Upper lobe of left lung (tissue), 6 donors: ENCODE measurements around the gene PIK3R2. TPM values are rescaled to one million over a fixed set of nuclear protein-coding genes. Genes with fewer than 3 reads are reported as not detected.

Source experiments
- ATAC-seq, 2 donors: fragments of 200-7000 bp; cut with Tn5 transposase; one replicate each; pipeline ENCODE4 v1.9.1; 2022; ENCODE audit warnings: mild to moderate bottlenecking in 2 of 2, moderate library complexity in 2 of 2; ENCODE audit not compliant: low FRiP score in 2 of 2
- DNase-seq, 2 donors: peaks; one replicate each; pipeline ENCODE4 v3.0.0-alpha.2; 2019 to 2020
- H3K27ac ChIP-seq, 4 donors: fragments of 200-600 bp; sonication (generic); one replicate each; pipeline ENCODE4 v1.5.1; 2016 to 2019
- H3K27me3 ChIP-seq, 4 donors: fragments of 200-600 bp; sonication (generic); one replicate each; pipeline ENCODE4 v1.5.1; 2017 to 2019
- H3K36me3 ChIP-seq, 4 donors: fragments of 200-600 bp; sonication (generic); one replicate each; pipeline ENCODE4 v1.5.1; 2016 to 2019
- H3K4me1 ChIP-seq, 4 donors: fragments of 200-600 bp; sonication (generic); one replicate each; pipeline ENCODE4 v1.5.1; 2018 to 2019
- H3K4me3 ChIP-seq, 4 donors: fragments of 200-600 bp; sonication (generic); one replicate each; pipeline ENCODE4 v1.5.1; 2017 to 2019; ENCODE audit warnings: mild to moderate bottlenecking in 2 of 4, moderate library complexity in 1 of 4
- H3K9me3 ChIP-seq, 4 donors: fragments of 200-600 bp; sonication (generic); one replicate each; pipeline ENCODE4 v1.5.1; 2018 to 2019
- CTCF ChIP-seq, 6 experiments: fragments of 450-650 bp in 4 of 6; fragments of 200-600 bp in 2 of 6; sonication (generic) in 2 of 6; IDR thresholded peaks; one replicate each; pipeline ENCODE4 v1.5.1; 2016 to 2019; ENCODE audit warnings: antibody characterized with exemption in 6 of 6
- EP300 ChIP-seq, 4 donors: sonication (generic); formaldehyde crosslinking; IDR thresholded peaks; one replicate each; pipeline ENCODE4 v1.5.1; 2017; ENCODE audit warnings: antibody characterized with exemption in 4 of 4, control low read depth in 2 of 4
- POLR2A ChIP-seq, 4 donors: fragments of 450-650 bp; IDR thresholded peaks; one replicate each; pipeline ENCODE4 v1.5.1; 2016 to 2017; ENCODE audit warnings: antibody characterized with exemption in 4 of 4, mild to moderate bottlenecking in 2 of 4
- POLR2AphosphoS5 ChIP-seq, 2 donors: sonication (generic); formaldehyde crosslinking; IDR thresholded peaks; one replicate each; pipeline ENCODE4 v1.5.1; 2017; ENCODE audit warnings: antibody characterized with exemption in 2 of 2
- WGBS, 2 donors: methylation state at CpG; one replicate each; pipeline ENCODE4 v1.1.5; 2017 to 2018; 5-methylcytosine and 5-hydroxymethylcytosine counted together
- total RNA-seq, 6 donors: library from RNA; depleted of rRNA in 4 of 6; stranded (reverse); fragments of >200 nt in 4 of 6; gene quantifications; one replicate each; pipeline versions ENCODE4 v1.1.0 to v1.2.1, GENCODE V29; 2016 to 2021
- donor health status: DM: no; HTN: no; CAD: no; lungs with moderate emphysema.
- donor health status: DM: no; HTN: yes; CAD: no; lungs with severe emphysema.

Gene PIK3R2
- total RNA-seq, 6 donors from 2014 or later, result 11.0 to 65.1 (median 30.3) TPM

- ATAC-seq, result peak in 1 of 2 donors; percentile 1
- H3K4me1 ChIP-seq, result peaks cover 21 to 48% (median 36%) of the 10 kb centered on the region in 4 donors
These were observed 43.6 kb upstream of the PIK3R2 start for GRCh38 chr19:18109341-18109732.

GRCh38 chr19:18109733-18110608 lies 43.0 kb upstream of the PIK3R2 start:
- Histone ChIP-seq H3K4me3 (peak overlapping the region; percentile 27 to 81 (median 72)), H3K9me3 (no peaks in the 10 kb centered on the region), H3K27me3 (no peaks in the 10 kb centered on the region), H3K4me1 (peaks cover 18 to 41% (median 31%) of the 10 kb centered on the region in 4 donors), H3K27ac (peak overlapping the region; percentile 77 to 94 (median 84)), H3K36me3 (peaks cover 0 to 2% (median 0%) of the 10 kb centered on the region in 4 donors)
- 2 to 10% methylated on average over 15 to 30 of the region's 92 CpGs for WGBS, 2 donors
- no peak for TF ChIP-seq EP300 (IDR thresholded peaks at IDR 0.05)
- peak in 1 of 2 donors; percentile 13 for TF ChIP-seq POLR2AphosphoS5 (IDR thresholded peaks at IDR 0.05)
- TF ChIP-seq POLR2A (IDR thresholded peaks at IDR 0.05), result peak in 1 of 4 donors; percentile 77
- TF ChIP-seq CTCF (IDR thresholded peaks at IDR 0.05), result no peak
- ATAC-seq (peak; percentile 68 to 91), DNase-seq (peak; percentile 85 to 94)

More at GRCh38 chr19:18109341-18109732, 43.6 kb upstream of the PIK3R2 start:
- Histone ChIP-seq H3K36me3 (peaks cover 0 to 2% (median 0%) of the 10 kb centered on the region in 4 donors), H3K27me3 (no peaks in the 10 kb centered on the region), H3K4me3 (peak overlapping the region in 3 of 4 donors; percentile 71 to 81 (median 74)), H3K9me3 (no peaks in the 10 kb centered on the region), H3K27ac (peak overlapping the region; percentile 77 to 94 (median 84))
- TF ChIP-seq POLR2AphosphoS5 (IDR thresholded peaks at IDR 0.05), result no peak
- no peak for TF ChIP-seq CTCF (IDR thresholded peaks at IDR 0.05)
- TF ChIP-seq POLR2A (IDR thresholded peaks at IDR 0.05), result no peak
- TF ChIP-seq EP300 (IDR thresholded peaks at IDR 0.05), result no peak
- WGBS, 2 donors, result 52 to 69% methylated on average over 11 of the region's 12 CpGs
- no peak for DNase-seq

GRCh38 chr19:18110609-18111232 lies 42.2 kb upstream of the PIK3R2 start:
- H3K27ac ChIP-seq, result peak overlapping the region; percentile 77 to 94 (median 84)
- ATAC-seq (peak in 1 of 2 donors; percentile 81), DNase-seq (peak in 1 of 2 donors; percentile 84)
- H3K27me3 ChIP-seq, result no peaks in the 10 kb centered on the region
- TF ChIP-seq CTCF (IDR thresholded peaks at IDR 0.05) (no peak), POLR2AphosphoS5 (IDR thresholded peaks at IDR 0.05) (no peak), EP300 (IDR thresholded peaks at IDR 0.05) (no peak), POLR2A (IDR thresholded peaks at IDR 0.05) (no peak)
- 46 to 50% methylated on average over 11 to 22 of the region's 22 CpGs for WGBS, 2 donors
- H3K9me3 ChIP-seq, result no peaks in the 10 kb centered on the region
- H3K4me1 ChIP-seq, result peaks cover 18 to 40% (median 31%) of the 10 kb centered on the region in 4 donors
- peaks cover 0 to 2% (median 0%) of the 10 kb centered on the region in 4 donors for H3K36me3 ChIP-seq
- H3K4me3 ChIP-seq, result peak overlapping the region; percentile 27 to 81 (median 72)

- Histone ChIP-seq H3K27ac (peak overlapping the region in 1 of 4 donors; percentile 15), H3K9me3 (no peaks in the 10 kb centered on the region), H3K4me3 (no peak overlapping the region), H3K27me3 (no peaks in the 10 kb centered on the region), H3K36me3 (peaks cover 0 to 2% (median 0%) of the 10 kb centered on the region in 4 donors), H3K4me1 (peaks cover 24 to 48% (median 33%) of the 10 kb centered on the region in 4 donors)
- TF ChIP-seq POLR2AphosphoS5 (IDR thresholded peaks at IDR 0.05) (no peak), CTCF (IDR thresholded peaks at IDR 0.05) (peak; percentile 74 to 85 (median 80))
- WGBS, 2 donors, result 34 to 35% methylated on average over 8 to 9 of the region's 9 CpGs
- peak; percentile 76 to 77 for ATAC-seq
- peak; percentile 84 to 89 for DNase-seq
These were observed 39.9 kb upstream of the PIK3R2 start for GRCh38 chr19:18112989-18113478.
